ENCODE results near the gene SLC13A2. TPM values are rescaled to one million over a fixed set of nuclear protein-coding genes. Genes with fewer than 3 reads are reported as not detected.

SLC13A2 gene
- total and polyA plus RNA-seq, 2 experiments from 2014 or later = not detected

GRCh38 chr17:28480278-28480677 is 6.8 kb downstream of the SLC13A2 start:
- H3K27me3 ChIP-seq = no peaks in the 10 kb centered on the region
- H3K4me1 ChIP-seq (ENCODE audit: low read depth) = no peaks in the 10 kb centered on the region
- DNase-seq (ENCODE audit: low read depth in 1 of 2, low spot score in 1 of 2) = no peak
- no peak overlapping the region for H3K4me3 ChIP-seq
- no peak overlapping the region for H3K27ac ChIP-seq
- H3K36me3 ChIP-seq = no peaks in the 10 kb centered on the region
- no peaks in the 10 kb centered on the region for H3K9me3 ChIP-seq (ENCODE audit: low read depth)
- TF ChIP-seq CTCF (IDR thresholded peaks at IDR 0.05; ENCODE audit: low read depth, low read length) = no peak

GRCh38 chr17:28480799-28481571 is 7.5 kb downstream of the SLC13A2 start:
- H3K27ac ChIP-seq = no peak overlapping the region
- H3K9me3 ChIP-seq (ENCODE audit: low read depth) = no peaks in the 10 kb centered on the region
- H3K4me1 ChIP-seq (ENCODE audit: low read depth) = no peaks in the 10 kb centered on the region
- no peak overlapping the region for H3K4me3 ChIP-seq
- peak in 1 of 2 donors; percentile 11 for DNase-seq (ENCODE audit: low read depth in 1 of 2, low spot score in 1 of 2)
- H3K36me3 ChIP-seq = no peaks in the 10 kb centered on the region
- no peak for TF ChIP-seq CTCF (IDR thresholded peaks at IDR 0.05; ENCODE audit: low read depth, low read length)
- H3K27me3 ChIP-seq = no peaks in the 10 kb centered on the region

GRCh38 chr17:28482551-28483199 is 9.2 kb downstream of the SLC13A2 start:
- H3K27me3 ChIP-seq = no peaks in the 10 kb centered on the region
- H3K4me1 ChIP-seq (ENCODE audit: low read depth) = no peaks in the 10 kb centered on the region
- DNase-seq (ENCODE audit: low read depth in 1 of 2, low spot score in 1 of 2) = no peak
- H3K4me3 ChIP-seq = no peak overlapping the region
- H3K27ac ChIP-seq = no peak overlapping the region
- no peaks in the 10 kb centered on the region for H3K9me3 ChIP-seq (ENCODE audit: low read depth)
- no peak for TF ChIP-seq CTCF (IDR thresholded peaks at IDR 0.05; ENCODE audit: low read depth, low read length)
- H3K36me3 ChIP-seq = no peaks in the 10 kb centered on the region

GRCh38 chr17:28484296-28484695 is 10.9 kb downstream of the SLC13A2 start:
- no peak overlapping the region for H3K27ac ChIP-seq
- H3K27me3 ChIP-seq = no peaks in the 10 kb centered on the region
- H3K4me1 ChIP-seq (ENCODE audit: low read depth) = no peaks in the 10 kb centered on the region
- H3K36me3 ChIP-seq = no peaks in the 10 kb centered on the region
- TF ChIP-seq CTCF (IDR thresholded peaks at IDR 0.05; ENCODE audit: low read depth, low read length) = no peak
- no peak for DNase-seq (ENCODE audit: low read depth in 1 of 2, low spot score in 1 of 2)
- no peak overlapping the region for H3K4me3 ChIP-seq
- no peaks in the 10 kb centered on the region for H3K9me3 ChIP-seq (ENCODE audit: low read depth)

GRCh38 chr17:28485049-28485448 is 11.6 kb downstream of the SLC13A2 start:
- Histone ChIP-seq H3K27me3 (no peaks in the 10 kb centered on the region), H3K27ac (no peak overlapping the region), H3K36me3 (no peaks in the 10 kb centered on the region), H3K4me3 (no peak overlapping the region), H3K4me1 (ENCODE audit: low read depth) (no peaks in the 10 kb centered on the region), H3K9me3 (ENCODE audit: low read depth) (no peaks in the 10 kb centered on the region)
- TF ChIP-seq CTCF (IDR thresholded peaks at IDR 0.05; ENCODE audit: low read depth, low read length) = no peak
- no peak for DNase-seq (ENCODE audit: low read depth in 1 of 2, low spot score in 1 of 2)
